ENCODE measurements around the gene CCDC186. TPM values are rescaled to one million over a fixed set of nuclear protein-coding genes. Genes with fewer than 3 reads are reported as not detected.
A peak's percentile ranks its signal among the peaks of the same experiment; 100 is the strongest.

The CCDC186 gene
- total and polyA plus RNA-seq, 2 of the 13 experiments (the other 11 are each of a cell fraction or from before 2014, with no cell fraction given), result 4.2 to 11.8 TPM

DNA sequence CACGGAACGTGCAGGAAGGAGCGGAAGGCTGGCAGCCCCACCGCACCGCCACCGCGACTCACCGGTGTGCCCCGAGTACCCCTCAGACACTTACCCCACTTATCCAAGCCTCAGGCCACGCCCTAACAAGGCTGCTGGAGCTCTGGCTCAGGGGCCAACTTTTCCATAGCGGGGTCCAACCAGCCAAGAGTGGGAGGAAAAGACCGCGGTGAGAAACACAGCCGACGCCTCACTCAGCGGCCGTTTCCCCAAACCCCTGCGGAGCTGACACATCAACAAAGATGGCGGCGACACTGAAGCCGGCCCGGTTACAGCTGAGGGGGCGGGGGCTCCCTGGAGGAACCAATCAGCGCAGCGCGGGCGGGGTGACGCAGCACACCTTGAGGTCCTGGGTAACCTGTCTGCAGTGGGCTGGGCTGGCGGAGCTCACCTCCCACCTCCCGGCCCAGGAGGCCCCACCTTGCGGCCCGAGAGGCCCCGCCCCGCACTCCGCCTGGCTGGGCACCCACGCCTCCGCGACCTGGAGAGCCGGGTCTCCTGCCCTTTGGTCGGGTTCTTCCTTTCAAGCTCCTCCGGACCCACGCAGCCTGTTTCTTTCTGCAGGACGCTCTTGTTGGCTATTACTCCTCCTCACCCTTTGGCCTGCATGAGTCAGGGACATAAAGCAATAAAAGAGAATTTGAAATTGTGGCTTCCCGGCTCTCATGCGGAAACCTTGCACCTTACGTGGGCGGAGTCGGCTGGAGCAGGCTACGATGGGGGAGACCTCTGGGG is at the start of gene CCDC186 (continued):
- peak; percentile 71 for TF ChIP-seq HNRNPLL (IDR thresholded peaks at IDR 0.05; ENCODE audit: low read depth, low read length, poor library complexity, severe bottlenecking)
- TF ChIP-seq, protein P1, sequence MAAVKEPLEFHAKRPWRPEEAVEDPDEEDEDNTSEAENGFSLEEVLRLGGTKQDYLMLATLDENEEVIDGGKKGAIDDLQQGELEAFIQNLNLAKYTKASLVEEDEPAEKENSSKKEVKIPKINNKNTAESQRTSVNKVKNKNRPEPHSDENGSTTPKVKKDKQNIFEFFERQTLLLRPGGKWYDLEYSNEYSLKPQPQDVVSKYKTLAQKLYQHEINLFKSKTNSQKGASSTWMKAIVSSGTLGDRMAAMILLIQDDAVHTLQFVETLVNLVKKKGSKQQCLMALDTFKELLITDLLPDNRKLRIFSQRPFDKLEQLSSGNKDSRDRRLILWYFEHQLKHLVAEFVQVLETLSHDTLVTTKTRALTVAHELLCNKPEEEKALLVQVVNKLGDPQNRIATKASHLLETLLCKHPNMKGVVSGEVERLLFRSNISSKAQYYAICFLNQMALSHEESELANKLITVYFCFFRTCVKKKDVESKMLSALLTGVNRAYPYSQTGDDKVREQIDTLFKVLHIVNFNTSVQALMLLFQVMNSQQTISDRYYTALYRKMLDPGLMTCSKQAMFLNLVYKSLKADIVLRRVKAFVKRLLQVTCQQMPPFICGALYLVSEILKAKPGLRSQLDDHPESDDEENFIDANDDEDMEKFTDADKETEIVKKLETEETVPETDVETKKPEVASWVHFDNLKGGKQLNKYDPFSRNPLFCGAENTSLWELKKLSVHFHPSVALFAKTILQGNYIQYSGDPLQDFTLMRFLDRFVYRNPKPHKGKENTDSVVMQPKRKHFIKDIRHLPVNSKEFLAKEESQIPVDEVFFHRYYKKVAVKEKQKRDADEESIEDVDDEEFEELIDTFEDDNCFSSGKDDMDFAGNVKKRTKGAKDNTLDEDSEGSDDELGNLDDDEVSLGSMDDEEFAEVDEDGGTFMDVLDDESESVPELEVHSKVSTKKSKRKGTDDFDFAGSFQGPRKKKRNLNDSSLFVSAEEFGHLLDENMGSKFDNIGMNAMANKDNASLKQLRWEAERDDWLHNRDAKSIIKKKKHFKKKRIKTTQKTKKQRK (IDR thresholded peaks at IDR 0.05; ENCODE audit: low read length), result no peak
- TF ChIP-seq IKZF4 (CRISPR knock-in tag; IDR thresholded peaks at IDR 0.05; ENCODE audit: borderline replicate concordance, low read depth, not compliant biosample characterization), result no peak
- TF ChIP-seq TOE1 (CRISPR knock-in tag; IDR thresholded peaks at IDR 0.05), result no peak
- TF ChIP-seq NFKB2 (CRISPR knock-in tag; IDR thresholded peaks at IDR 0.05; ENCODE audit: borderline replicate concordance), result peak; percentile 75; the same call in 1 of the 2 replicates
- TF ChIP-seq, protein P2, sequence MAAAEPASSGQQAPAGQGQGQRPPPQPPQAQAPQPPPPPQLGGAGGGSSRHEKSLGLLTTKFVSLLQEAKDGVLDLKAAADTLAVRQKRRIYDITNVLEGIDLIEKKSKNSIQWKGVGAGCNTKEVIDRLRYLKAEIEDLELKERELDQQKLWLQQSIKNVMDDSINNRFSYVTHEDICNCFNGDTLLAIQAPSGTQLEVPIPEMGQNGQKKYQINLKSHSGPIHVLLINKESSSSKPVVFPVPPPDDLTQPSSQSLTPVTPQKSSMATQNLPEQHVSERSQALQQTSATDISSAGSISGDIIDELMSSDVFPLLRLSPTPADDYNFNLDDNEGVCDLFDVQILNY (CRISPR knock-in tag; conservative IDR thresholded peaks at IDR 0.05), result no peak
- TF ChIP-seq, protein P3, sequence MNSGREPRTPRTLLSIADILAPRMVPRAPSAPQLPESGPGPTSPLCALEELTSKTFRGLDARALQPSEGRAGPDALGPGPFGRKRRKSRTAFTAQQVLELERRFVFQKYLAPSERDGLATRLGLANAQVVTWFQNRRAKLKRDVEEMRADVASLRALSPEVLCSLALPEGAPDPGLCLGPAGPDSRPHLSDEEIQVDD (CRISPR knock-in tag; IDR thresholded peaks at IDR 0.05; ENCODE audit: borderline replicate concordance), result 0 out of 2 replicates have a peak, but pooled peaks have one; percentile 49
- TF ChIP-seq ZNF703 (CRISPR knock-in tag; IDR thresholded peaks at IDR 0.05; ENCODE audit: borderline replicate concordance), result no peak
- TF ChIP-seq, protein P4, sequence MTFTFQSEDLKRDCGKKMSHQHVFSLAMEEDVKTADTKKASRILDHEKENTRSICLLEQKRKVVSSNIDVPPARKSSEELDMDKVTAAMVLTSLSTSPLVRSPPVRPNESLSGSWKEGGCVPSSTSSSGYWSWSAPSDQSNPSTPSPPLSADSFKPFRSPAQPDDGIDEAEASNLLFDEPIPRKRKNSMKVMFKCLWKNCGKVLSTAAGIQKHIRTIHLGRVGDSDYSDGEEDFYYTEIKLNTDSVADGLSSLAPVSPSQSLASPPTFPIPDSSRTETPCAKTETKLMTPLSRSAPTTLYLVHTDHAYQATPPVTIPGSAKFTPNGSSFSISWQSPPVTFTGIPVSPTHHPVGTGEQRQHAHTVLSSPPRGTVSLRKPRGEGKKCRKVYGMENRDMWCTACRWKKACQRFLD (CRISPR knock-in tag; IDR thresholded peaks at IDR 0.05; ENCODE audit: borderline replicate concordance), result no peak
- no peak for TF ChIP-seq LCORL (IDR thresholded peaks at IDR 0.05)
- TF ChIP-seq LCORL (CRISPR knock-in tag; IDR thresholded peaks at IDR 0.05), result 0 out of 2 replicates have a peak, but pooled peaks have one; percentile 75
- TF ChIP-seq NFYC (CRISPR knock-in tag; IDR thresholded peaks at IDR 0.05), result peak; percentile 86
- 0 out of 2 replicates have a peak, but pooled peaks have one; percentile 48 for TF ChIP-seq FOXK1 (CRISPR knock-in tag; IDR thresholded peaks at IDR 0.05; ENCODE audit: borderline replicate concordance, low read depth)
- peak; percentile 45 for TF ChIP-seq HIVEP1 (CRISPR knock-in tag; IDR thresholded peaks at IDR 0.05)
- TF ChIP-seq ZNF207 (IDR thresholded peaks at IDR 0.05; ENCODE audit: borderline replicate concordance), result no peak
- TF ChIP-seq ZNF432 (CRISPR knock-in tag; IDR thresholded peaks at IDR 0.05; ENCODE audit: borderline replicate concordance), result no peak
- TF ChIP-seq IKZF1 (IDR thresholded peaks at IDR 0.05), result no peak
- no peak for TF ChIP-seq SIN3B (IDR thresholded peaks at IDR 0.05; ENCODE audit: low read length)
- no peak for TF ChIP-seq MIXL1 (CRISPR knock-in tag; IDR thresholded peaks at IDR 0.05)
- TF ChIP-seq, protein P5, sequence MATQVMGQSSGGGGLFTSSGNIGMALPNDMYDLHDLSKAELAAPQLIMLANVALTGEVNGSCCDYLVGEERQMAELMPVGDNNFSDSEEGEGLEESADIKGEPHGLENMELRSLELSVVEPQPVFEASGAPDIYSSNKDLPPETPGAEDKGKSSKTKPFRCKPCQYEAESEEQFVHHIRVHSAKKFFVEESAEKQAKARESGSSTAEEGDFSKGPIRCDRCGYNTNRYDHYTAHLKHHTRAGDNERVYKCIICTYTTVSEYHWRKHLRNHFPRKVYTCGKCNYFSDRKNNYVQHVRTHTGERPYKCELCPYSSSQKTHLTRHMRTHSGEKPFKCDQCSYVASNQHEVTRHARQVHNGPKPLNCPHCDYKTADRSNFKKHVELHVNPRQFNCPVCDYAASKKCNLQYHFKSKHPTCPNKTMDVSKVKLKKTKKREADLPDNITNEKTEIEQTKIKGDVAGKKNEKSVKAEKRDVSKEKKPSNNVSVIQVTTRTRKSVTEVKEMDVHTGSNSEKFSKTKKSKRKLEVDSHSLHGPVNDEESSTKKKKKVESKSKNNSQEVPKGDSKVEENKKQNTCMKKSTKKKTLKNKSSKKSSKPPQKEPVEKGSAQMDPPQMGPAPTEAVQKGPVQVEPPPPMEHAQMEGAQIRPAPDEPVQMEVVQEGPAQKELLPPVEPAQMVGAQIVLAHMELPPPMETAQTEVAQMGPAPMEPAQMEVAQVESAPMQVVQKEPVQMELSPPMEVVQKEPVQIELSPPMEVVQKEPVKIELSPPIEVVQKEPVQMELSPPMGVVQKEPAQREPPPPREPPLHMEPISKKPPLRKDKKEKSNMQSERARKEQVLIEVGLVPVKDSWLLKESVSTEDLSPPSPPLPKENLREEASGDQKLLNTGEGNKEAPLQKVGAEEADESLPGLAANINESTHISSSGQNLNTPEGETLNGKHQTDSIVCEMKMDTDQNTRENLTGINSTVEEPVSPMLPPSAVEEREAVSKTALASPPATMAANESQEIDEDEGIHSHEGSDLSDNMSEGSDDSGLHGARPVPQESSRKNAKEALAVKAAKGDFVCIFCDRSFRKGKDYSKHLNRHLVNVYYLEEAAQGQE (IDR thresholded peaks at IDR 0.05; ENCODE audit: borderline replicate concordance in 1 of 2, low read depth in 1 of 2, low read length in 2 of 2), result no peak

All from HepG2 (cell line).